ENCODE data around the gene ATP11A. TPM values are rescaled to one million over a fixed set of nuclear protein-coding genes. Genes with fewer than 3 reads are reported as not detected.

ATP11A gene
- total RNA-seq, 1 experiment from 2014 or later, result 2.5 TPM

DNA sequence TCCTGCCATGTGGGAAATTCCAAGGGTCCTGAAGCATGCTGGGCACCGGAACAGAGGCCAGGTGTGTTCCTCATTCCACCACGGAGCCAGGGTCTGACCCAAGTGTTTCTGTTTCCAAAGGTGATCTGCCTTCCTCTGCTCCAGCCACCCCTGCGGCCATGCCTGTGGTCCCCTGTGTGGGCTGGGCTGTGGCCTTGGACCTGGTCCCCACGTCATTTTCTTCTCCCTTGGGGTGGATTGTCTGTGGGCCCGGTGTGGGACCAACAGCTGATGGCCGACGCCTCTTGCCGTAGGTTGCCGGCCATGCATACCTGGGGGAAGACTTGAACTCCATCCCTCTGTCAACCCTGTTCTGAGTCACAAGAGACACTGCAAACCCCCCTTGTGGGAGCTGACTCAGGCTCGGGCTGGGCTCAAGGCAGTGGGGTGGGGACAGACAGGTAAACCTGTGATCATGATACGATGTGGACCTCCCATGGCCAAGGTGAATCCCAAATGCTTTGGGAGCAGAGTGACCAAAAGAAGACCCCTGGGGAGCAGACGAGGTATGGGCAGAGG, 35.0 kb downstream of the ATP11A start:
- no peaks in the 10 kb centered on the region for H3K27me3 ChIP-seq

GRCh38 chr13:112725346-112726015, 35.6 kb downstream of the ATP11A start:
- Histone ChIP-seq H3K27me3 (no peaks in the 10 kb centered on the region), H3K4me3 (no peak overlapping the region), H3K36me3 (no peaks in the 10 kb centered on the region), H3K9me3 (no peaks in the 10 kb centered on the region)
- no peak for DNase-seq

More for the DNA sequence above, 35.0 kb downstream of the ATP11A start:
- Histone ChIP-seq H3K9me3 (no peaks in the 10 kb centered on the region), H3K36me3 (no peaks in the 10 kb centered on the region), H3K4me3 (no peak overlapping the region)
- no peak for DNase-seq

- no peak for DNase-seq
- H3K36me3 ChIP-seq, result no peaks in the 10 kb centered on the region
- no peak overlapping the region for H3K4me3 ChIP-seq
- H3K27me3 ChIP-seq, result no peaks in the 10 kb centered on the region
- H3K9me3 ChIP-seq, result no peaks in the 10 kb centered on the region
Observed at GRCh38 chr13:112726016-112726767, 36.4 kb downstream of the ATP11A start.

- H3K27me3 ChIP-seq, result no peaks in the 10 kb centered on the region
- H3K36me3 ChIP-seq, result no peaks in the 10 kb centered on the region
Observed at GRCh38 chr13:112727581-112727980, 37.7 kb downstream of the ATP11A start.

DNA sequence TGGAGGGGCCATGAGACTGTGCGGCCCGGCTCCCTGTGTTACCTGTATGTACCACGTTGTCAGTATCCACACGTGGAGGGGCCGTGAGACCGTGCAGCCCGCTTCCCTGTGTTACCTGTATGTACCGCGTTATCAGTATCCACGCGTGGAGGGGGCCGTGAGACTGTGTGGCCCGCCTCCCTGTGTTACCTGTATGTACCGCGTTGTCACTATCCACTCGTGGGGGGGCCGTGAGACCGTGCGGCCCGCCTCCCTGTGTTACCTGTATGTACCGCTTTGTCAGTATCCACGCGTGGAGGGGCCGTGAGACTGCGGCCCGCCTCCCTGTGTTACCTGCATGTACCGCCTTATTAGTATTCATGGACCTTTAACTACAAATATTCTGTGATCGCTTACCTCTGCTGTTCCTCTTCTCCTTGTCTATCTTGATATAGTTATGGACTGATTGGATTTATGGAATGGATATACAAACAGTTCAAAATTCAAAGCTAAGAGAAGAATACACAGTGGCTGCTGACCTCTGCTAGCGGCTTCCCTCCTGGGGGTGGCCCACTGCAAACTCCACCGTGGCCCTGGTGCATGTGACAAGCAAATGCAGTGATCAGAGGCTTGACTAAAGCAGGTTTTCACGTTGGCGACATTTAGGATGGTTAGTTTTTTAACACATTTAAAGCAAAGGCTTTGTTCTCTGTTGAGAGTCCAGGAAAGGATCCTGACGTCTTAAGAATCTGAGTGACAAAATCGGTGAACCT, 38.7 kb downstream of the ATP11A start:
- no peaks in the 10 kb centered on the region for H3K9me3 ChIP-seq
- H3K27me3 ChIP-seq, result no peaks in the 10 kb centered on the region
- H3K4me3 ChIP-seq, result no peak overlapping the region
- DNase-seq, result no peak
- no peaks in the 10 kb centered on the region for H3K36me3 ChIP-seq

More at GRCh38 chr13:112727581-112727980, 37.7 kb downstream of the ATP11A start:
- no peak overlapping the region for H3K4me3 ChIP-seq
- H3K9me3 ChIP-seq, result no peaks in the 10 kb centered on the region
- DNase-seq, result no peak

DNA sequence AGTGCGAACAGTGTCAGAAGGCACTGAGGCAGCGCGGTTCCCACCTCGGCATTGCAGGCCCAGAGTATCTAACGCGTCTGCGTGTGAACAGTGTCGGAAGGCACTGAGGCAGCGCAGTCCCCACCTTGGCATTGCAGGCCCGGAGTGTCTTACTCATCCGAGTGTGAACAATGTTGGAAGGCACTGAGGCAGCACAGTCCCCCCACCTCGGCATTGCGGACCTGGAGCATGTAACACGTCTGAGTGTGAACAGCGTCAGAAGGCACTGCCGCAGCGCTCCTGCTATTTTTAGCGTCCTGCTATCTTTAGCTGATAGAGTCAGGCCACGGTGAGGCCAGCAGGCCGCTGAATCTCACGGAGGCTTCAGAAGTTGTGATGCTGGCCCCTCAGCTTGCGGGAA, 39.6 kb downstream of the ATP11A start:
- no peaks in the 10 kb centered on the region for H3K27me3 ChIP-seq
- no peaks in the 10 kb centered on the region for H3K9me3 ChIP-seq
- no peaks in the 10 kb centered on the region for H3K36me3 ChIP-seq
- no peak overlapping the region for H3K4me3 ChIP-seq
- no peak for DNase-seq

- DNase-seq, result no peak
- Histone ChIP-seq H3K36me3 (no peaks in the 10 kb centered on the region), H3K9me3 (no peaks in the 10 kb centered on the region), H3K4me3 (no peak overlapping the region), H3K27me3 (no peaks in the 10 kb centered on the region)
Observed at GRCh38 chr13:112730157-112730671, 40.4 kb downstream of the ATP11A start.

- Histone ChIP-seq H3K27me3 (no peaks in the 10 kb centered on the region), H3K9me3 (no peaks in the 10 kb centered on the region), H3K4me3 (no peak overlapping the region), H3K36me3 (no peaks in the 10 kb centered on the region)
- no peak for DNase-seq
Observed at GRCh38 chr13:112731667-112732616, 42.1 kb downstream of the ATP11A start.

GRCh38 chr13:112732679-112733078, 42.8 kb downstream of the ATP11A start:
- Histone ChIP-seq H3K36me3 (no peaks in the 10 kb centered on the region), H3K27me3 (no peaks in the 10 kb centered on the region), H3K4me3 (no peak overlapping the region), H3K9me3 (no peaks in the 10 kb centered on the region)
- no peak for DNase-seq

DNA sequence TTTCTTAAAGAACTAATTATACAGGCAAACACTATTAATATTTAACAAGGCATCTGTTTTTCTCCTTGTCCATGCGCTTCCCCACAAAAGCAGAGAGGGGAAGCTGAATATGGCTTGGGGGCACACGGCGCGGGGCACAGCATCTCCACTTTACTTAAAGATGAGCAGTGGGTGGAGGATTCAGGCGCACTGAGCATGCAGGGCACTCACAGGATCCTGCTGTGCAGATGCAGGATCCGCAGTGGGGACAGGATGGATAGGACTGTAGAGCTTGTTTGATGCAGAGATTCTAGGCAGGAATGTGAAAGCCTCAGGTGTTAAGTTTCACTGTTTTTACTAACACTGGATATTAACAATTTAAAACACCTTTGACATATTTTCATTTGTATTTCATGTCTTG, 43.3 kb downstream of the ATP11A start:
- no peak for DNase-seq

GRCh38 chr13:112733661-112734379, 44.0 kb downstream of the ATP11A start:
- Histone ChIP-seq H3K36me3 (no peaks in the 10 kb centered on the region), H3K27me3 (no peaks in the 10 kb centered on the region), H3K4me3 (no peak overlapping the region), H3K9me3 (no peaks in the 10 kb centered on the region)
- DNase-seq, result no peak

More for the DNA sequence above, 43.3 kb downstream of the ATP11A start:
- H3K9me3 ChIP-seq, result no peaks in the 10 kb centered on the region
- no peak overlapping the region for H3K4me3 ChIP-seq
- no peaks in the 10 kb centered on the region for H3K27me3 ChIP-seq
- no peaks in the 10 kb centered on the region for H3K36me3 ChIP-seq

DNA sequence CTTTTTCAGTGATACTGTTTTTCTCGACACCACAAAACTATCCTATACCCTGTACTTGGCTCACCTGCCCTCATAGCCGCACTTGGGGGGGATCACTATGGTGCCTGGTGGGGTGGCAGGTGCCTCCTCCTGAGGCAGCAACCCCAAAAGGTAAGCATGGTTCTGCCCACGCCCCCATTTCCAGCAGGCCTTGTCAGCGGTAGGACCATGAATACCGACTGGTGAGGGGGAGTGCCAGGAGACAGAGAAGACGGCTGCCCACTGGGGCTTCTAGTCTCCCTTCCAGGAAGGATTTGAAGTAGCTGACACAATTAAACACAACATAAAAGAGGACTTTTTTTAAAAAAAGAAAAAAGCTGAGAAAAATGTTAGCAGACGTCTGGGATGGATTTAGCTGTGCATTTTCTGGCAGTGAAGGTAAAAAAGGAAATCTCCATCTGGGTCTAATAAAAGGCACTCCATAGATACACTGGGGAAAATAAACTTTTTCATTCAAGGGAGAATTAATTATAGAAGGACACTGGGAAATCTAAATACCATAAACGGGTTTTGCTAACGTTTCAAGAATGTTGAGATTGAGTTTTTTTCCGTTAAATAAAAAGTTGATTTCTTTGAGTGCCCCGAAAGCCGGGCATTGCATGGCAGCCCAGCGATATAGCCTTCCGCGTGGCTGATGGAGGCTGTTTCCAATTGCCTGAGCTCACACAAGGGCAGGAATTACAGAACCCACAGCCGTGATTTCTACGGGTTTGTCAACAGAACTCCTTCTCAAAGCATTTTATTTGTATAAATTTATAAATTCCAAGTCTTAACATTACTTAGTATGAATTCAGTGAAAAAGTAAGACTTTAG, 45.1 kb downstream of the ATP11A start:
- Histone ChIP-seq H3K9me3 (no peaks in the 10 kb centered on the region), H3K27me3 (no peaks in the 10 kb centered on the region), H3K36me3 (no peaks in the 10 kb centered on the region), H3K4me3 (no peak overlapping the region)
- no peak for DNase-seq

DNA sequence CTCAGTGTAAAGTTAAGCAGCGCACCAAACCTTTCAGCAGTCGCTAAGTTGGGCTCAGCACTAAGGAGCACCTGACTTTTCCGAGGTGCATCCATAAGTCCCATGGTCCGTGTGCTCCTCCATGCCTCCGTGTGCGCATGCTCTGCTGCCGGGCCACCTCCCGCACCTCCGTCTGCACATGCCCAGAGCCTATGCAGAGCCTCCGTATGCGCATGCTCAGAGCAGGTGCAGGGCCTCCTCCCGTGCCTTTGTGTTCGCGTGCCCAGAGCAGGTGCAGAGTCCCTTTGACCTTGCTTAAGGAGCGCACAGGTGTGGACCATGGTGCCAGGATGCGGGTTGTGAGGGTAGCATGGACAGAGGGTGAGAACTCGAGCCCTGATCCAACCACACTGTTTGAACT, 46.0 kb downstream of the ATP11A start:
- Histone ChIP-seq H3K36me3 (no peaks in the 10 kb centered on the region), H3K4me3 (no peak overlapping the region), H3K27me3 (no peaks in the 10 kb centered on the region), H3K9me3 (no peaks in the 10 kb centered on the region)
- DNase-seq, result no peak

- Histone ChIP-seq H3K4me3 (no peak overlapping the region), H3K27me3 (no peaks in the 10 kb centered on the region), H3K9me3 (no peaks in the 10 kb centered on the region), H3K36me3 (no peaks in the 10 kb centered on the region)
- DNase-seq, result no peak
Observed at GRCh38 chr13:112737294-112737693, 47.5 kb downstream of the ATP11A start.

- DNase-seq, result no peak
- no peaks in the 10 kb centered on the region for H3K36me3 ChIP-seq
- H3K4me3 ChIP-seq, result no peak overlapping the region
- H3K27me3 ChIP-seq, result no peaks in the 10 kb centered on the region
- H3K9me3 ChIP-seq, result no peaks in the 10 kb centered on the region
Observed at GRCh38 chr13:112738606-112739005, 48.8 kb downstream of the ATP11A start.
